Measurements from ENCODE around the gene MTFMT. TPM values are rescaled to one million over a fixed set of nuclear protein-coding genes. Genes with fewer than 3 reads are reported as not detected.

The MTFMT gene
- total RNA-seq, 1 experiment from 2014 or later = 30.4 TPM

DNA sequence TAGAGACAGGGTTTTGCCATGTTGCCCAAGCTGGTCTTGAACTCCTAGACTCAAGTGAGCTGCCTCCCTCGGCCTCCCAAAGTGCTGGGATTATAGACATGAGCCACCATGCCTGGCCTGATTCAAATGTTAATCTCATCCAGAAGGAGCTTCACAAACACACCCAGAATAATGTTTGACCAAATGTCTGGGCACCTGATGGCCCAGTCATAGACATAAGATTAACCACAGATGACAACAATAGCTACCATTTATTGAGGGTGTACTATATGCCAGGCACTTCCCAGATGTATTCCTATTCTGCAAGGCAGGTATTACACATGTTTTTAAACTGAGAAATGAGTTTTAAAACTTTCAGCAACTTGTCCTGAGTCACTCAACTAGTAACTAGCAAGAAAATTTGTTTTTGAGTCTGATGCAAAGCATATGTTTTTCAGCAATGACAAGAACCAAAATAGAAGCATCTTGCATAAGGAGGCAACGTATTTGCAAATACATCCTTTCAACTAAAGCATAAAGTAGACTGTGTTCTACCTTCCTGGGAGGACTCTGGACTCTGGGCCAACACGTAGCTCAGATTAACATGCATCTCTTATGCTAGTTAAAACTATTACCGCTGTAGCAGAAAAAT lies 31.6 kb downstream of the MTFMT start:
- DNase-seq (ENCODE audit: low read depth, low spot score) (no peak), ATAC-seq (no peak)
- H3K36me3 ChIP-seq (ENCODE audit: control insufficient read depth in 1 of 2, insufficient read depth in 2 of 2, low read length in 2 of 2) = peaks cover 1 to 3% of the 10 kb centered on the region in 2 experiments; a peak in 3 of 4 replicates
- no peaks in the 10 kb centered on the region for H3K4me1 ChIP-seq (ENCODE audit: control insufficient read depth in 1 of 2, insufficient read depth in 2 of 2, low read length in 2 of 2)
- intact Hi-C loops (cut with micrococcal nuclease) = no loop called here
- ChIA-PET RAD21 (ENCODE audit: low non-redundant PET in 1 of 2, low total read pairs in 2 of 2, uncharacterized antibody in 2 of 2, unreplicated experiment in 2 of 2) (no interaction called here), POLR2A (no interaction called here), CTCF (no interaction called here)
- no peaks in the 10 kb centered on the region for H3K9me3 ChIP-seq (ENCODE audit: control insufficient read depth in 1 of 2, insufficient read depth in 1 of 2, low read depth in 1 of 2, low read length in 2 of 2)
- no peak overlapping the region for H3K27ac ChIP-seq (ENCODE audit: low read depth, low read length)
- no peaks in the 10 kb centered on the region for H3K79me2 ChIP-seq (ENCODE audit: insufficient read depth, low read length)
- no peak overlapping the region for H2AFZ ChIP-seq (ENCODE audit: low read depth, low read length, poor library complexity, severe bottlenecking)
- BruUV-seq (replicated peaks) = no TSS peak
- H3K4me2 ChIP-seq (ENCODE audit: low read length) = no peak overlapping the region
- no peak overlapping the region for H3K9ac ChIP-seq (ENCODE audit: low read length)
- TF ChIP-seq, protein P1, sequence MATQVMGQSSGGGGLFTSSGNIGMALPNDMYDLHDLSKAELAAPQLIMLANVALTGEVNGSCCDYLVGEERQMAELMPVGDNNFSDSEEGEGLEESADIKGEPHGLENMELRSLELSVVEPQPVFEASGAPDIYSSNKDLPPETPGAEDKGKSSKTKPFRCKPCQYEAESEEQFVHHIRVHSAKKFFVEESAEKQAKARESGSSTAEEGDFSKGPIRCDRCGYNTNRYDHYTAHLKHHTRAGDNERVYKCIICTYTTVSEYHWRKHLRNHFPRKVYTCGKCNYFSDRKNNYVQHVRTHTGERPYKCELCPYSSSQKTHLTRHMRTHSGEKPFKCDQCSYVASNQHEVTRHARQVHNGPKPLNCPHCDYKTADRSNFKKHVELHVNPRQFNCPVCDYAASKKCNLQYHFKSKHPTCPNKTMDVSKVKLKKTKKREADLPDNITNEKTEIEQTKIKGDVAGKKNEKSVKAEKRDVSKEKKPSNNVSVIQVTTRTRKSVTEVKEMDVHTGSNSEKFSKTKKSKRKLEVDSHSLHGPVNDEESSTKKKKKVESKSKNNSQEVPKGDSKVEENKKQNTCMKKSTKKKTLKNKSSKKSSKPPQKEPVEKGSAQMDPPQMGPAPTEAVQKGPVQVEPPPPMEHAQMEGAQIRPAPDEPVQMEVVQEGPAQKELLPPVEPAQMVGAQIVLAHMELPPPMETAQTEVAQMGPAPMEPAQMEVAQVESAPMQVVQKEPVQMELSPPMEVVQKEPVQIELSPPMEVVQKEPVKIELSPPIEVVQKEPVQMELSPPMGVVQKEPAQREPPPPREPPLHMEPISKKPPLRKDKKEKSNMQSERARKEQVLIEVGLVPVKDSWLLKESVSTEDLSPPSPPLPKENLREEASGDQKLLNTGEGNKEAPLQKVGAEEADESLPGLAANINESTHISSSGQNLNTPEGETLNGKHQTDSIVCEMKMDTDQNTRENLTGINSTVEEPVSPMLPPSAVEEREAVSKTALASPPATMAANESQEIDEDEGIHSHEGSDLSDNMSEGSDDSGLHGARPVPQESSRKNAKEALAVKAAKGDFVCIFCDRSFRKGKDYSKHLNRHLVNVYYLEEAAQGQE (IDR thresholded peaks at IDR 0.05; ENCODE audit: low read depth) = no peak
- TF ChIP-seq, protein P2, sequence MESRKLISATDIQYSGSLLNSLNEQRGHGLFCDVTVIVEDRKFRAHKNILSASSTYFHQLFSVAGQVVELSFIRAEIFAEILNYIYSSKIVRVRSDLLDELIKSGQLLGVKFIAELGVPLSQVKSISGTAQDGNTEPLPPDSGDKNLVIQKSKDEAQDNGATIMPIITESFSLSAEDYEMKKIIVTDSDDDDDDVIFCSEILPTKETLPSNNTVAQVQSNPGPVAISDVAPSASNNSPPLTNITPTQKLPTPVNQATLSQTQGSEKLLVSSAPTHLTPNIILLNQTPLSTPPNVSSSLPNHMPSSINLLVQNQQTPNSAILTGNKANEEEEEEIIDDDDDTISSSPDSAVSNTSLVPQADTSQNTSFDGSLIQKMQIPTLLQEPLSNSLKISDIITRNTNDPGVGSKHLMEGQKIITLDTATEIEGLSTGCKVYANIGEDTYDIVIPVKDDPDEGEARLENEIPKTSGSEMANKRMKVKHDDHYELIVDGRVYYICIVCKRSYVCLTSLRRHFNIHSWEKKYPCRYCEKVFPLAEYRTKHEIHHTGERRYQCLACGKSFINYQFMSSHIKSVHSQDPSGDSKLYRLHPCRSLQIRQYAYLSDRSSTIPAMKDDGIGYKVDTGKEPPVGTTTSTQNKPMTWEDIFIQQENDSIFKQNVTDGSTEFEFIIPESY (IDR thresholded peaks at IDR 0.05; ENCODE audit: extremely low read depth, insufficient replicate concordance, low read length) = no peak
- TF ChIP-seq ELF1 (IDR thresholded peaks at IDR 0.05; ENCODE audit: borderline replicate concordance, low read depth) (no peak), POLR2A (IDR thresholded peaks at IDR 0.05; ENCODE audit: borderline replicate concordance, extremely low read depth, insufficient read depth, insufficient read length) (no peak), EZH2 (IDR thresholded peaks at IDR 0.05) (no peak), SIN3A (IDR thresholded peaks at IDR 0.05; ENCODE audit: low read depth) (no peak), JUND (IDR thresholded peaks at IDR 0.05) (no peak), EZH2phosphoT487 (IDR thresholded peaks at IDR 0.05; ENCODE audit: borderline replicate concordance) (no peak), ZNF274 (IDR thresholded peaks at IDR 0.05; ENCODE audit: low read depth, low read length) (no peak), EGR1 (IDR thresholded peaks at IDR 0.05; ENCODE audit: low read depth) (no peak), ZFX (IDR thresholded peaks at IDR 0.05) (no peak), FOSL1 (IDR thresholded peaks at IDR 0.05; ENCODE audit: low read depth) (no peak), YY1 (IDR thresholded peaks at IDR 0.05; ENCODE audit: extremely low read depth, insufficient replicate concordance, low read depth, low read length) (no peak), CBX3 (IDR thresholded peaks at IDR 0.05; ENCODE audit: low read depth) (no peak)
- no peak overlapping the region for H3K4me3 ChIP-seq (replicated peaks in 1 of 2; ENCODE audit: low read depth in 1 of 2, low read length in 2 of 2)
- no peaks in the 10 kb centered on the region for H4K20me1 ChIP-seq (ENCODE audit: insufficient read depth)
- H3K27me3 ChIP-seq (ENCODE audit: insufficient read depth, low read length) = no peaks in the 10 kb centered on the region
- H3K9me2 ChIP-seq (ENCODE audit: insufficient read depth) = no peaks in the 10 kb centered on the region

All from HCT116 (cell line).